GM12878 (cell line): ENCODE results near the gene FSTL4. TPM values are rescaled to one million over a fixed set of nuclear protein-coding genes. Genes with fewer than 3 reads are reported as not detected.
A peak's percentile ranks its signal among the peaks of the same experiment; 100 is the strongest.

Experiments
- ATAC-seq: fragments of 200-7000 bp; cut with Tn5 transposase; 3 replicates; pipeline ENCODE4 v1.9.1; 2020; ENCODE audit warnings: mild to moderate bottlenecking, moderate library complexity
- BruUV-seq: library from RNA; stranded (reverse); fragments of 400-500 nt; replicated peaks from 2 replicates; lab custom pipeline; 2021; lab: Mats Ljungman, UMichigan
- CTCF ChIA-PET: fragments of 300-600 bp; sonication (Branson Sonifier 250); formaldehyde crosslinking; extraction: SDS; loops from one replicate; lab custom pipeline; 2021; ENCODE audit warnings: inconsistent platforms; lab: Yijun Ruan, JAX
- POLR2A ChIA-PET: fragments of 350-600 bp; formaldehyde crosslinking; extraction: SDS; loops from one replicate; lab custom pipeline; 2021; ENCODE audit warnings: inconsistent platforms; lab: Charles Lee
- RAD21 ChIA-PET: fragments of 300-600 bp; sonication (Branson Sonifier 250); formaldehyde crosslinking; loops from one replicate; lab custom pipeline; 2023; ENCODE audit warnings: antibody characterized with exemption; ENCODE audit not compliant: unreplicated experiment; lab: Charles Lee
- SMC1A ChIA-PET: fragments of 300-600 bp; sonication (Branson Sonifier 250); formaldehyde crosslinking; loops from one replicate; lab custom pipeline; 2023; ENCODE audit not compliant: unreplicated experiment, uncharacterized antibody; lab: Charles Lee
- DNase-seq: peaks from one replicate; pipeline ENCODE4 v3.0.0-alpha.2; 2011; ENCODE audit warnings: low read depth, low spot score
- FAIRE-seq: peaks from 3 replicates; lab custom pipeline; 2011; peaks lifted over from hg19 to GRCh38; lab: Jason Lieb, UNC
- H2AFZ ChIP-seq: 2 replicates; pipeline ENCODE4 v1.6.0; 2011; ENCODE audit warnings: low read depth, low read length, control low read depth; ENCODE audit not compliant: control insufficient read depth
- H3K27ac ChIP-seq: 2 replicates; pipeline ENCODE4 v1.5.1; 2011; ENCODE audit warnings: control low read depth; ENCODE audit not compliant: control insufficient read depth, insufficient read depth
- H3K27me3 ChIP-seq, 2 experiments: replicated peaks in 1 of 2; 2 replicates each; pipeline versions ENCODE4 v1.6.0 to v1.6.1; 2011; ENCODE audit warnings: low read length in 1 of 2; ENCODE audit not compliant: control insufficient read depth in 2 of 2, insufficient read depth in 2 of 2
- H3K36me3 ChIP-seq, 2 experiments: 2 replicates each; pipeline ENCODE4 v1.5.1; 2011; ENCODE audit warnings: low read length in 1 of 2; ENCODE audit not compliant: control insufficient read depth in 2 of 2, insufficient read depth in 2 of 2
- H3K4me1 ChIP-seq: 2 replicates; pipeline ENCODE4 v1.6.1; 2011; ENCODE audit warnings: mild to moderate bottlenecking, low read length, moderate library complexity, mixed read lengths; ENCODE audit not compliant: control insufficient read depth, insufficient read depth
- H3K4me2 ChIP-seq: 2 replicates; pipeline ENCODE4 v1.6.0; 2011; ENCODE audit warnings: control low read depth; ENCODE audit not compliant: control insufficient read depth, insufficient read depth
- H3K4me3 ChIP-seq: fragments of 200-600 bp; sonication (generic); 2 replicates; pipeline ENCODE4 v1.5.1; 2016
- H3K79me2 ChIP-seq: 2 replicates; pipeline ENCODE4 v1.6.0; 2011; ENCODE audit warnings: low read length; ENCODE audit not compliant: control insufficient read depth, insufficient read depth
- H3K9ac ChIP-seq: 2 replicates; pipeline ENCODE4 v1.8.0; 2011; ENCODE audit warnings: low read length, control low read depth, mixed read lengths; ENCODE audit not compliant: control insufficient read depth, insufficient read depth
- H3K9me3 ChIP-seq: replicated peaks from 3 replicates; pipeline ENCODE4 v1.5.1; 2011; ENCODE audit warnings: mild to moderate bottlenecking, low read length; ENCODE audit not compliant: control insufficient read depth, insufficient read depth
- H4K20me1 ChIP-seq: 2 replicates; pipeline ENCODE4 v1.6.0; 2011; ENCODE audit not compliant: control insufficient read depth, insufficient read depth
- E2F4 ChIP-seq: IDR thresholded peaks from 2 replicates; pipeline ENCODE4 v1.6.1; 2012; ENCODE audit warnings: low read depth, low read length, improper control_type of control experiment
- ESRRA ChIP-seq: IDR thresholded peaks from 2 replicates; pipeline ENCODE4 v1.6.1; 2012; ENCODE audit warnings: mild to moderate bottlenecking, low read length, improper control_type of control experiment
- FOS ChIP-seq: IDR thresholded peaks from 3 replicates; pipeline ENCODE4 v1.6.1; 2011; ENCODE audit warnings: borderline replicate concordance; ENCODE audit not compliant: insufficient read length; ENCODE audit errors: extremely low read depth
- GABPA ChIP-seq: IDR thresholded peaks from 2 replicates; pipeline ENCODE4 v1.6.1; 2014; ENCODE audit warnings: antibody characterized with exemption, low read depth, mild to moderate bottlenecking, inconsistent platforms
- PAX8 ChIP-seq: fragments of 450-650 bp; IDR thresholded peaks from 2 replicates; pipeline ENCODE4 v1.6.1; 2017; ENCODE audit warnings: mild to moderate bottlenecking, moderate library complexity
- PBX3 ChIP-seq: IDR thresholded peaks from 2 replicates; pipeline ENCODE4 v1.6.1; 2011; ENCODE audit warnings: mild to moderate bottlenecking, low read depth, low read length, moderate library complexity; ENCODE audit not compliant: insufficient replicate concordance
- POLR2AphosphoS5 ChIP-seq: IDR thresholded peaks from 2 replicates; pipeline ENCODE4 v1.6.1; 2011; ENCODE audit warnings: mild to moderate bottlenecking, low read length, inconsistent platforms
- RAD21 ChIP-seq: IDR thresholded peaks from 2 replicates; pipeline ENCODE4 v1.6.1; 2011; ENCODE audit warnings: mild to moderate bottlenecking, low read depth, low read length, moderate library complexity; ENCODE audit not compliant: insufficient read depth
- RBBP5 ChIP-seq: fragments of 200-600 bp; sonication (generic); conservative IDR thresholded peaks from 2 replicates; pipeline ENCODE4 v1.6.1; 2016
- ZNF217 ChIP-seq: fragments of 450-650 bp; IDR thresholded peaks from 2 replicates; pipeline ENCODE4 v1.6.1; 2017; ENCODE audit warnings: antibody characterized with exemption, mild to moderate bottlenecking
- WGBS: methylation state at CpG from one replicate; pipeline ENCODE4 v1.1.6; 2016; ENCODE audit warnings: low lambda C conversion rate; ENCODE audit not compliant: insufficient replicate concordance, insufficient coverage; ENCODE audit errors: missing lambda C conversion rate; 5-methylcytosine and 5-hydroxymethylcytosine counted together
- in situ Hi-C: fragments of 300-500 bp; cut with MboI; formaldehyde crosslinking; loops from 9 replicates; pipeline ENCODE4 v1.14.3; 2018; ENCODE audit warnings: mixed read lengths
- intact Hi-C: fragments of 100-400 bp; cut with micrococcal nuclease; formaldehyde crosslinking; loops from one replicate; pipeline ENCODE4 v1.14.2; 2022; ENCODE audit not compliant: unreplicated experiment
- polyA plus RNA-seq, 11 experiments: library from polyadenylated mRNA; depleted of rRNA in 4 of 11; unstranded in 6 of 11; stranded (reverse) in 5 of 11; fragments of >200 nt; fragmentation: Nextera tagmentation in 4 of 11; fragmentation: Illumina TruSeq in 1 of 11; extraction: Ambion mirVana in 4 of 11; extraction: Trizol in 1 of 11; gene quantifications; 1 replicate in 1 of 11; 2 replicates in 10 of 11; pipeline versions ENCODE4 v1.2.1 to v1.2.3, GENCODE V29; 2011 to 2016; ENCODE audit warnings: inconsistent platforms in 2 of 11, missing spikeins in 2 of 11, low read depth in 1 of 11
- total RNA-seq, 4 experiments: library from RNA; depleted of rRNA in 3 of 4; stranded (reverse); fragments of >200 nt in 3 of 4; fragmentation: Illumina TruSeq in 1 of 4; extraction: Trizol in 1 of 4; gene quantifications; 2 replicates each; pipeline versions ENCODE4 v1.2.1 to v1.2.3, GENCODE V29; 2013 to 2021
- TF ChIP-seq, protein P1 (sequence below): fragments of 450-650 bp; IDR thresholded peaks from 2 replicates; pipeline ENCODE4 v1.6.1; 2014; ENCODE audit warnings: mild to moderate bottlenecking
- TF ChIP-seq, protein P2 (sequence below), 3 experiments: IDR thresholded peaks in 2 of 3; conservative IDR thresholded peaks in 1 of 3; 2 replicates each; pipeline ENCODE4 v1.5.1; 2011; ENCODE audit warnings: low read depth in 3 of 3, low read length in 3 of 3, mild to moderate bottlenecking in 3 of 3, control low read depth in 2 of 3, moderate library complexity in 2 of 3, inconsistent platforms in 1 of 3, mixed read lengths in 1 of 3; ENCODE audit not compliant: control insufficient read depth in 2 of 3, insufficient read depth in 1 of 3; ENCODE audit errors: extremely low read depth in 1 of 3

FSTL4 gene
- total and polyA plus RNA-seq, 10 of the 15 experiments (the other 5 are each of a cell fraction or from before 2014, with no cell fraction given) = 0.01 to 0.79 (median 0.21) TPM; not detected in 6

GRCh38 chr5:133366438-133366837 is 245.9 kb downstream of the FSTL4 start:
- DNase-seq (no peak), FAIRE-seq (no peak), ATAC-seq (no peak)
- Histone ChIP-seq H3K9ac (no peak overlapping the region), H3K4me2 (no peak overlapping the region), H4K20me1 (no peaks in the 10 kb centered on the region), H3K27ac (no peak overlapping the region), H3K4me3 (no peak overlapping the region), H3K79me2 (no peaks in the 10 kb centered on the region), H3K27me3 (peaks cover 0 to 2% of the 10 kb centered on the region in 2 experiments; a peak in 3 of 4 replicates), H3K9me3 (no peaks in the 10 kb centered on the region), H3K4me1 (no peaks in the 10 kb centered on the region), H2AFZ (no peak overlapping the region), H3K36me3 (no peaks in the 10 kb centered on the region)
- 69% methylated on average over 6 of the region's 6 CpGs for WGBS
- in situ Hi-C loops = no loop called here
- SMC1A ChIA-PET = interaction anchor here (0.7 to 1.5 kb wide), 4 partner anchors 13 to 255 kb away, joined by 3 to 4 read pairs (median 4); no protein-coding TSS in a partner anchor
- TF ChIP-seq ESRRA (no peak), PBX3 (no peak), POLR2AphosphoS5 (no peak), E2F4 (no peak), FOS (no peak), ZNF217 (no peak), GABPA (no peak), RBBP5 (no peak), RAD21 (peak; percentile 24; the same call in 1 of the 2 replicates), PAX8 (no peak)
- TF ChIP-seq, protein P1, sequence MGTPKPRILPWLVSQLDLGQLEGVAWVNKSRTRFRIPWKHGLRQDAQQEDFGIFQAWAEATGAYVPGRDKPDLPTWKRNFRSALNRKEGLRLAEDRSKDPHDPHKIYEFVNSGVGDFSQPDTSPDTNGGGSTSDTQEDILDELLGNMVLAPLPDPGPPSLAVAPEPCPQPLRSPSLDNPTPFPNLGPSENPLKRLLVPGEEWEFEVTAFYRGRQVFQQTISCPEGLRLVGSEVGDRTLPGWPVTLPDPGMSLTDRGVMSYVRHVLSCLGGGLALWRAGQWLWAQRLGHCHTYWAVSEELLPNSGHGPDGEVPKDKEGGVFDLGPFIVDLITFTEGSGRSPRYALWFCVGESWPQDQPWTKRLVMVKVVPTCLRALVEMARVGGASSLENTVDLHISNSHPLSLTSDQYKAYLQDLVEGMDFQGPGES = no peak
- TF ChIP-seq, protein P2, sequence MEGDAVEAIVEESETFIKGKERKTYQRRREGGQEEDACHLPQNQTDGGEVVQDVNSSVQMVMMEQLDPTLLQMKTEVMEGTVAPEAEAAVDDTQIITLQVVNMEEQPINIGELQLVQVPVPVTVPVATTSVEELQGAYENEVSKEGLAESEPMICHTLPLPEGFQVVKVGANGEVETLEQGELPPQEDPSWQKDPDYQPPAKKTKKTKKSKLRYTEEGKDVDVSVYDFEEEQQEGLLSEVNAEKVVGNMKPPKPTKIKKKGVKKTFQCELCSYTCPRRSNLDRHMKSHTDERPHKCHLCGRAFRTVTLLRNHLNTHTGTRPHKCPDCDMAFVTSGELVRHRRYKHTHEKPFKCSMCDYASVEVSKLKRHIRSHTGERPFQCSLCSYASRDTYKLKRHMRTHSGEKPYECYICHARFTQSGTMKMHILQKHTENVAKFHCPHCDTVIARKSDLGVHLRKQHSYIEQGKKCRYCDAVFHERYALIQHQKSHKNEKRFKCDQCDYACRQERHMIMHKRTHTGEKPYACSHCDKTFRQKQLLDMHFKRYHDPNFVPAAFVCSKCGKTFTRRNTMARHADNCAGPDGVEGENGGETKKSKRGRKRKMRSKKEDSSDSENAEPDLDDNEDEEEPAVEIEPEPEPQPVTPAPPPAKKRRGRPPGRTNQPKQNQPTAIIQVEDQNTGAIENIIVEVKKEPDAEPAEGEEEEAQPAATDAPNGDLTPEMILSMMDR (IDR thresholded peaks at IDR 0.05 in 2 of 3, conservative IDR thresholded peaks at IDR 0.05 in 1 of 3; ENCODE audit: control insufficient read depth in 2 of 3, extremely low read depth in 1 of 3, insufficient read depth in 1 of 3, low read depth in 3 of 3, low read length in 3 of 3) = peak in 1 of 3 experiments; percentile 21; a peak in 2 of 6 replicates
- CTCF ChIA-PET = interaction anchor here (1.2 to 2.0 kb wide), 7 partner anchors 10 to 263 kb away, joined by 3 to 6 read pairs (median 4); no protein-coding TSS in a partner anchor
- no TSS peak for BruUV-seq
- intact Hi-C loops = no loop called here
- POLR2A ChIA-PET = no interaction called here
- RAD21 ChIA-PET = interaction anchor here (1.0 to 1.6 kb wide), 2 partner anchors 254 to 256 kb away, joined by 3 to 7 read pairs; no protein-coding TSS in a partner anchor
